Measurements from ENCODE around the gene ZNF408.
"Not testable (repeated sequence)": the region's sequence is repeated elsewhere in the genome, so short reads cannot be mapped to it uniquely, and the experiment has no call there.

ZNF408 gene

DNA sequence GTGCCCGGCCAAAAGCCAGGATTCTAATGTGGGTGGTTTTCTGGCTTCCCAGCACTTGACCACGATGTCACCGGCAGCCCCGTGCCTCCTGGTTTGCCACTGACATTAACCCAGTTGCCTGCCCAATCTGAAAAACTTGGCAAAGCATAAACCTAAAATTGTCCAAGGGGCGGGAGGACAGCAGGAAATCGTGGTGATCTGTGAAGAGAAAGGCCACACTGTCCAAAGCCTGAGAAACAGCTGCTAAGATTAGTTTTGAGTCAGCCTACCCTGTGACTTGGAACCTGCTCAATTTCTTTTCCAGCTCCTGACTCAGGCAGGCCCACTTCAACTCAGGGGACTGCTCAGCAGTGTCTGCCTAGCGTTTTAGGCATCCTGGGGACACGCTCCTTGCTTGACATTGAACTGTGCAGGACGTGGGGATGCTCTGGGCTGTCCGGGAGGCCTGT lies 10.0 kb downstream of the ZNF408 start:
- CTCF ChIA-PET: interaction anchor here (1.3 kb wide), 1 partner anchor 10 kb away, joined by 3 read pairs; no protein-coding TSS in a partner anchor
- H3K4me3 ChIP-seq (ENCODE audit: low read depth, low read length): no peak overlapping the region
- POLR2A ChIA-PET: interaction anchor here (0.5 to 3.3 kb wide), 3 partner anchors 10 to 524 kb away, joined by 3 to 24 read pairs (median 5); partner anchors contain the start of genes ARHGAP1 and ZNF408
- DNase-seq (ENCODE audit: low read depth, low spot score): peak; percentile 90
- TF ChIP-seq, protein P1, sequence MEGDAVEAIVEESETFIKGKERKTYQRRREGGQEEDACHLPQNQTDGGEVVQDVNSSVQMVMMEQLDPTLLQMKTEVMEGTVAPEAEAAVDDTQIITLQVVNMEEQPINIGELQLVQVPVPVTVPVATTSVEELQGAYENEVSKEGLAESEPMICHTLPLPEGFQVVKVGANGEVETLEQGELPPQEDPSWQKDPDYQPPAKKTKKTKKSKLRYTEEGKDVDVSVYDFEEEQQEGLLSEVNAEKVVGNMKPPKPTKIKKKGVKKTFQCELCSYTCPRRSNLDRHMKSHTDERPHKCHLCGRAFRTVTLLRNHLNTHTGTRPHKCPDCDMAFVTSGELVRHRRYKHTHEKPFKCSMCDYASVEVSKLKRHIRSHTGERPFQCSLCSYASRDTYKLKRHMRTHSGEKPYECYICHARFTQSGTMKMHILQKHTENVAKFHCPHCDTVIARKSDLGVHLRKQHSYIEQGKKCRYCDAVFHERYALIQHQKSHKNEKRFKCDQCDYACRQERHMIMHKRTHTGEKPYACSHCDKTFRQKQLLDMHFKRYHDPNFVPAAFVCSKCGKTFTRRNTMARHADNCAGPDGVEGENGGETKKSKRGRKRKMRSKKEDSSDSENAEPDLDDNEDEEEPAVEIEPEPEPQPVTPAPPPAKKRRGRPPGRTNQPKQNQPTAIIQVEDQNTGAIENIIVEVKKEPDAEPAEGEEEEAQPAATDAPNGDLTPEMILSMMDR (IDR thresholded peaks at IDR 0.05; ENCODE audit: insufficient read depth, low read length, missing control alignments): no peak

DNA sequence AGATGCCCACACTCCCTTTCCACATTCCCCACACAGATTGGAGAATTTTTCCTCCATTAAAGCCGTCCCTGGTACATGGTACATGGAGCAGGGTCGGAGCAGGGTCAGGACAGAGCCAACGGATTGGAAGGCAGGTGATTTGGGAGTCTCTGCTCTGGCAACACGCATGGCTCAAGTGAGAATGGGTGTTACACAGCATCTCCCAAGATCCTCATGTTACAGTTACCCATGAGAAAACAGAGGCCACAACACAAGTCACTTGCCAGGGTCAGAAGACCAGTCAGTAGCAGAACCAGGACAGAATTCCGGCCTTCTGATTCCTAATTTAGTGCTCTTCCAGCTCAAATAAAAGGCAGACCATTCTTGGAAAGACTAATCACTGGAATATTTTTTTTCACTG lies 10.5 kb downstream of the ZNF408 start:
- TF ChIP-seq, protein P1 (IDR thresholded peaks at IDR 0.05; ENCODE audit: insufficient read depth, low read length, missing control alignments): no peak

DNA sequence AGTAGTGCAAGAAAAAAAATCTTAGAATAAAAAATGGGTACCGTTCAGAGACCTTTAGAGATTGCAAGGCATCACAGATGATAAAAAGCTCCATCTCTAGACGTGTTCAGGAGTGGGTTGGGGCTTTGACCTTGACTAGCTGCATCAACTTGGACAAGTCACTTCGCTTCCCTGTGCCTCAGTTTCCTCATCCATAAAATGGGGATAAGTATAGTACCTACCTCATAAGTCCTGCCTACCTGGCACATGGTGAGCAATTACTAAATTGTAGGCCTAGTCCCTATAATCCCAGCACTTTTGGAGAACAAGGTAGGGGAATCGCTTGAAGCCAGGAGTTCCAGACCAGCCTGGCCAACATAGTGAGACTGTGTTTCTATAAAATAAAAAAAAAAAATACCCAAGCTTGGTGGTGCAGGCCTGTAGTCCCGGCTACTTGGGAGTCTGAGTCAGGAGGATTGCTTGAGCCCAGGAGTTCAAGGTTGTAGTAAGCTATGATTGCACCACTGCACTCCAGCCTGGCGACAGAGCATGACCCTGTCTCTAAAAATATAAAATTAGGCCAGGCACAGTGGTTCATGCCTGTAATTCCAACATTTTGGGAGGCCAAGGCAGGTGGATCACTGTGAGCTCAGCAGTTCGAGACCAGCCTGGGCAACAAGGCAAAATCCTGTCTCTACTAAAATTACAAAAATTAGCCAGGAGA lies 12.2 kb downstream of the ZNF408 start:
- POLR2A ChIA-PET: no interaction called here

More for the DNA sequence above, 10.5 kb downstream of the ZNF408 start:
- DNase-seq (ENCODE audit: low read depth, low spot score): no peak
- CTCF ChIA-PET: interaction anchor here (1.3 kb wide), 1 partner anchor 9 kb away, joined by 3 read pairs; no protein-coding TSS in a partner anchor
- POLR2A ChIA-PET: interaction anchor here (3.3 kb wide), 1 partner anchor 10 kb away, joined by 24 read pairs; the partner anchor contains the start of genes ARHGAP1 and ZNF408
- H3K4me3 ChIP-seq (ENCODE audit: low read depth, low read length): no peak overlapping the region

DNA sequence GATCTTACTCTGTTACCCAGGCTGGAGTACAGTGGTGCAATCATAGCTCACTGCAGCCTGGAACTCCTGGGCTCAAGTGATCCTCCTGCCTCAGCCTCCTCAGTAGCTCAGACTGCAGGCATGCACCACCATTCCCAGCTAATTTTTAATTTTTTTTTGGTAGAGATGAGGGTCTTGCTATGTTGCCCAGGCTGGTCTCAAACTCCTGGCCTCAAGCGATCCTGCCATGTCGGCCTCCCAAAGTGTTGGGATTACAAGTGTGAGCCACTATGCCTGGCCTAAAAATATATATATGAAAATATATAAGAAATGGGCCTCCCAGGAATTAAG lies 17.0 kb downstream of the ZNF408 start:
- DNase-seq (ENCODE audit: low read depth, low spot score); H3K4me3 ChIP-seq (ENCODE audit: low read depth, low read length); POLR2A ChIA-PET: not testable (repeated sequence)
- CTCF ChIA-PET: interaction anchor here (1.3 kb wide), 1 partner anchor 10 kb away, joined by 3 read pairs; no protein-coding TSS in a partner anchor

More for the DNA sequence above, 12.2 kb downstream of the ZNF408 start:
- TF ChIP-seq, protein P1 (IDR thresholded peaks at IDR 0.05; ENCODE audit: insufficient read depth, low read length, missing control alignments): no peak
- DNase-seq (ENCODE audit: low read depth, low spot score): no peak
- no peak overlapping the region for H3K4me3 ChIP-seq (ENCODE audit: low read depth, low read length)
- CTCF ChIA-PET: interaction anchor here (1.0 kb wide), 1 partner anchor 12 kb away, joined by 3 read pairs; the partner anchor contains the start of genes ARHGAP1 and ZNF408

DNA sequence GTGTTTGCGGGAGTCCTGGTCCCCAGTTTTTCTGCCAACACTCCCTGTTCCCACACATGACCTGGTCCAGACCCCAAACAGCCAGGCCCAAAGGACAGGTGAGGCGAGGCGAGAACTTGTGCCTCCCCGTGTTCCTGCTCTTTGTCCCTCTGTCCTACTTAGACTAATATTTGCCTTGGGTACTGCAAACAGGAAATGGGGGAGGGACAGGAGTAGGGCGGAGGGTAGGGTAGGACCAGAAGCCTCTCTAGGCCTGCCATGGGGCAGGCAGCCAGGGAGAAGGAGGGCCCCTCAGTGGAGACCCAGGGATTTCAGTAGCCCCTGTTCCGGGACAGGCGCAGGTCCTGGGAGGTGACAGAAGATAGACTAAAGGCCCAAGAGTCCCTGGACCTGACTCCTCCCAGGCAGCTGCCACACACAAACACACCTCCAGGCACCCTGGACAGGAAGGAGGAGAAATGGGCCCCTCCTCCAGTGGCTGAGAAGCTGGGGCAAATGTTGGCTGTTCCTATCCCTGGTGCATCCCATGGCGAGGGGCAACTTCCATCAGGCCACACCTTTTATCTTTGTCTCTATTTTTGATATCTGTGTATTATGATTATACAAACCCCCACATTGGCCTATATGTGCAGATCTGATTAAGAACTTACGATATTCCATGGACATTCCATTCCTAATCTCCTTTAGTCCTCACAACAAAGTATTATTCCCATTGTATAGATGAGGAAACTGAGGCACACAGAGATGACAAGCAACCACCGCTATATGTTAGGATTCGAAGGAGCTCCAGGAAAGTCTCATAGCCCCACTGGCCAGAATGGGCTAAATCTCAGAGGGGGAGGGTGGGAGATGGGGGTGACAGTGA lies 17.6 kb downstream of the ZNF408 start:
- no peak overlapping the region for H3K4me3 ChIP-seq (ENCODE audit: low read depth, low read length)
- CTCF ChIA-PET: interaction anchor here (1.3 kb wide), 1 partner anchor 10 kb away, joined by 3 read pairs; no protein-coding TSS in a partner anchor
- POLR2A ChIA-PET: no interaction called here
- no peak for DNase-seq (ENCODE audit: low read depth, low spot score)
- TF ChIP-seq, protein P1 (IDR thresholded peaks at IDR 0.05; ENCODE audit: insufficient read depth, low read length, missing control alignments): no peak

DNA sequence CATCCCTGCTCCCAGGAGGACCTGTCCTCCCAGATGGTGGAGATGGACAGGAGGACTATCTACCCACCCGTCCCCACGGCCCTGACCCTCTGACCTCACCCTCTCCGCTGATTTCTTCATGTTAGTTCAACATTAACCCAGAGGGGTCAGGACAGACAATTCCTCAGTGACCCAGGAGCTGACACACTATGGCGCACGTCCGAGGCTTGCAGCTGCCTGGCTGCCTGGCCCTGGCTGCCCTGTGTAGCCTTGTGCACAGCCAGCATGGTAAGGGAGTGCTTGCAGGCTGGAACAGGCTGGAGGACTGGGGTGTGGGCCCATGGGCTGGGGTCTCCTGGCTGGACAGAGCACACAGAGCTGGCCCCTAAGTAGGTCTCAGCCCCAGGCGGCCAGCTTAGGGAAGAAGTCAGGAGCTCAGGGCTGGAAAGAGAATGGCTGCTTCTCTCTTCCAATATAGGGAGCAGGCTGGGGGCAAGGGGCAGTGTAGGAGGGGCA lies 18.3 kb downstream of the ZNF408 start, which contains the start of gene F2:
Gene F2 (plus strand): TSS at position 166 of the 495 bp plus-strand sequence. CDS start 23 bp downstream, at position 189.
- TF ChIP-seq, protein P1 (IDR thresholded peaks at IDR 0.05; ENCODE audit: insufficient read depth, low read length, missing control alignments): no peak
- ChIA-PET CTCF (no interaction called here), POLR2A (no interaction called here)
- H3K4me3 ChIP-seq (ENCODE audit: low read depth, low read length): no peak within 1 kb of the TSS
- no peak for DNase-seq (ENCODE audit: low read depth, low spot score)
